VCaP (cell line): ENCODE measurements around the gene IARS2.
A peak's percentile ranks its signal among the peaks of the same experiment; 100 is the strongest.

Experiments
- H3K27ac ChIP-seq: fragments of 450-650 bp; 2 replicates; pipeline ENCODE4 v1.5.1; 2017
- CTCF ChIP-seq: fragments of 450-650 bp; conservative IDR thresholded peaks from 2 replicates; pipeline ENCODE4 v1.5.1; 2017; ENCODE audit warnings: mild to moderate bottlenecking, moderate library complexity

IARS2 gene

DNA sequence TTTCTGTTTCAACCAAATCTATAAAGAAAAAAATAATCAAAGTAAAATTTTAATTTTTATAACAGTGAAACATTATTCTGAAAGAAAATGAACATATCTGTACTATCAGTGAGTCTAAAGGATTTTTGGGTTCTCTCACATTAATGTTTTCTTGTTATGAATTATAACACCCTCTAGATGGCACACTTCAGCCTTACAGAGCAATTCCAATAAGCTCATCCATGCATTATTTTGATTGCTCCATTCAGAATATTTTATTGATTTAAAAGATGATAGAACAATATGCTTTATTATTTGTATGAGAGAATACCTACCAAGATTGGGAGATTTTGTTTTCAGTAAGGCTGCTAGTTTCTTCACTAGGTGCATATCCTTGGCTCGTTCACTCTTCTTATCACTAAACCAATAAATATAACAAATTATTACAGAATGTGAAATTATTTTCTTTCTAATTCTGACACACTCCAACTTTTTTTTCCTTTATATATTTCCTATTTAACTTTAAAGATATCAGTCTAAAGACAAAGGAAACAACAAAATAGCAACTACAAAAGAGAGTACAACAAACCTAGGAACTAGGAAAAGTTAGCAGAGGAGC, 95.9 kb downstream of the IARS2 start:
- peak; percentile 82 for TF ChIP-seq CTCF
- H3K27ac ChIP-seq = no peak overlapping the region

DNA sequence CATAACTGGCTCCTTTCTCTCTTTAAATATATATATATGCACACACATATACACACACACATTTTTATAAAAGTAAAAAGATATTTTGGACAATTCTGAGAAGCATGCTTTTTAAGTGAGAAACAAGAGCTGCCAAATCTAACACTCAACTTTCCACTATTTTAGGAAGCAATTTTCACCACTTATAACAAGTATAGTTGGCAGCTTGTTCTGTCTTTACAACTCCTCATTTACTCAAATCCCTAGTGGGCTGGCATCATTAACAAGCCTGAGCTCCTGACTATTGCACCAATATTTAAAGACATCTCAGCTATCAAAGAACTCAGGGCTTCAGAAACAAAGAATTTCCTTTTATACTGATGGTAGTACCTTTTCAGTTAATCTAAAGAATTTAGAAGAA, 101.8 kb downstream of the IARS2 start:
- H3K27ac ChIP-seq = no peak overlapping the region
- TF ChIP-seq CTCF = no peak
